Stimulated activated CD8-positive, alpha-beta memory T cell treated with anti-CD3 and anti-CD28 coated beads, Interleukin-7, amount 100 ng/mL, for 4 hours (primary cell): Measurements from ENCODE around the gene TCEA3.

Experiments used
- DNase-seq, 2 donors: peaks; one replicate each; pipeline ENCODE4 v3.0.0-alpha.2; 2020; ENCODE audit warnings: low read depth in 2 of 2

The TCEA3 gene

DNA sequence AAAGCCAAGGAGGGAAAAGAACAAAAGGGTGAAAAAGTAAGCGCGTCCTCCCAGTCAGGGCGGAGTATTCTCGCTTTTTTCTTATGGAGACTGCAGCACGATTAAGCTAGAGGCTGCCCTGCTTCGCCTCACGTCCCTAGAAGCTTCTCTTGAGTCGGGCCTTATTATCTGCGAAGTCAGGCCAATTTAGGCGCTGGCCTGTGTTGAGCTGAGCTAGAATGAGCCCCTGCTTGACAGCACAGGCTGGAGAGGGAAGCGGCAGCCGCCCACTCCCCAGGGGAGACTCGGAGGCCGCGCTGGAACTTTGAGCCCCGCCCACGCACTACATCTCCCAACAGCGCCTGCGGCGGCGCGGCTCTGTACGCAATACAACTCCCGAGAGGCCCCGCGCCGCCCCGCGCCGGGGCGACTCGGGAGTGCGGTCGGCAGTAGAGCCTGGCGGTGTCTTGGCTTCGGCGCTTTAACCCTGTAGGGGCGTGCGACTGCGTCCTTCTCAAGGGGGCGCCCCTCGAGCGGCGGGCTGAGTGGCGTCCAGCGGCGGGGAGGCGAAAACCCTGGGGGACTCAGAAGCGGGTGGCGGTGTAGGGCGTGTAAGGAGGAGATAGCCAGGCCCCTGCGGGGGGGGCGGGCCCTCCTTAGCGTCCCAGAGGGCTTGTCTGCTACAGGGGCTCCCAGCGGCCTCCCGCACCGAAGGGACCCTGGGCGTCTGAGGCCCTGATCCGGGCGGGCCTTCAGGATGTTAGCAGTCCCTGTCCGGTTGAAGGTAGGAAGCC is 55.8 kb downstream of the TCEA3 start:
- peak; percentile 77 to 86 for DNase-seq

DNA sequence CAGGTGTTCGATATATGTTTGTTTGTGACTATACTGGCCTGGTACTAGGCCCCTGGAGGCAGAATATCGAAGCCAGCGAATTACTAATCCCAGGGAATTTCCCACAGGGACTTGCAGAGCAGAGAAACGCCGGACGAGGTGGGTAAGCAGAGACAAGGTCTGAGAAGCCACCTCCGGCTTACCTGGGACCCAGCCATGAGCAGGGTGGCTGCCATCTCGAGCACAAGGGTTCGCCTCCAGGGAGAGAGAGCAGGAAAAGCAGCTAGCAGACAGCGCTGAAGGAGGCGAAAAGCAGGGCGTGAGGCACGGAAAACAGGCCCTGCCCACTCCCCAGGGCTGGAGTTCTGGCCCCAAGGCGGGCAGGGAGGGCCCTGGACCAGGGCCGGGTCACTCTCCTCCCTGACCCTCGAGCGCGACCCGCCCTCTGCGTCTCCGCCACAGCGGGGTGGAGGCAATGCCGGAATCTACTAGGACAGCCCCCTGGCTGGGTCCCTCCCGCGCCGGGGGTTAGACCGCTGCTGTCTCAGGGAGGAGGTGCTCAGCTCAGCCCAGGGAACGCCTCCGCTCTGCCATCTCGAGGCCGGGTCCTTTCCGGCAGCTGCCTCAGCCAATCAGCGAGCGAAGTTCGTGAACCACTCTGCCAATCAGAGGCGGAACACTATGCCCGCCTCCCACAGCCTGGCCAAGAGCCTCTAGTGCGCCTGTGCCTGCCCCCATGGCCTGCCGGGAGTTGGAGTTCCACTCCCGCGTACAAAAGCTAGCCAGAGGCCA is 56.6 kb downstream of the TCEA3 start:
- peak; percentile 97 to 98 for DNase-seq

DNA sequence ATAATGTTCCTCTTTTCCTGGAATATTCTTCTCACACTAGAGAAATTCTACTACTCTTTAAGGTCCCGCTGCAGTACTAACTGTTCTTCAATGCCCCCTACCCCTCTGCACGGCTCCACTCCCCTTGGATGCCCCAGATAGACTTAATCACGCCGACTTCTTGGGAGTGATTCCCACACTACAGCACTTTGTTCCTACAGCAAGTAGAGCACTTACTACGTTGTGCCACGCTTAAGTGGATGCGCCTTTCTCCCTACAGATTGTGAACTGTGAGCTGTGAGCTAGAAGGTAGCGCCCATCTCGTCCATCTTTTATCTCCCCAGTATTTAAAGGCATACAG is 57.1 kb downstream of the TCEA3 start:
- DNase-seq = no peak

DNA sequence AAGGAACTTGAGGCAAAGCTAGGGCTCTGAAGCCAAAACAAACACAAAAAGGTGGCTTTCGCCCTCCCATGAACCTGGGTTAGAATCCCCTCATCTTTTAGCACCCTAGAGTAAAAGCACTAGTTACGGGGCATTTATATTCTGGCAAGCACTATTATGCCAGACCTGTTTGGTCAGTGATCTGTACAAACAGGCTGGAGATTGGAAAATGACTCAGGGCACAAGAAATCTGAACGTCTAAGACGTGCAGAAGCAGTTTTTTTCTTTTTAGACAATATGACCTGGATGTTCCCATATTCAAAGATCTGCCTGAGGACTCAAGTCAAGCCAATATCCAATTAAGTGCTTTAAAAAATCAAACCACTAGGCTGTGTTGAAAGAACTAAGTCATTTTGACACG is 58.0 kb downstream of the TCEA3 start:
- DNase-seq = no peak

DNA sequence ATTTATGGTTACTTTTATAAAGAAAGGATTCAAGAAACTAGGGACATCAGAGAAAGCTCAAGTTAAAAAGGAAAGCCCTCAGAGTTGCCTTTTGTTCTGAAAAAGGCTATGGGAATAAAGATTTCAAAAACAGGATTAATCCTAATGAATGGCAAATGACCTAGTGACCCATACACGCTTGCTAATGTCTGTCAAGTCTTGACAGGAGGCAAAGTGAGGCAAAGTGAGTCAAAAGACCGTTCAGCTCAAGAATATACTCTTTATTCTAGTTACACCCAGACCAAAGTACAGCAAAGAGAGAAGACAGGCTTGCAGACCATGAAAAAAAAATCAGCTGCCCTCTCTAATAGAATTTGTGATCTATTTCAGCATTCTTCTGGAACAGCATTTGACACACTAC is 58.4 kb downstream of the TCEA3 start:
- no peak for DNase-seq

DNA sequence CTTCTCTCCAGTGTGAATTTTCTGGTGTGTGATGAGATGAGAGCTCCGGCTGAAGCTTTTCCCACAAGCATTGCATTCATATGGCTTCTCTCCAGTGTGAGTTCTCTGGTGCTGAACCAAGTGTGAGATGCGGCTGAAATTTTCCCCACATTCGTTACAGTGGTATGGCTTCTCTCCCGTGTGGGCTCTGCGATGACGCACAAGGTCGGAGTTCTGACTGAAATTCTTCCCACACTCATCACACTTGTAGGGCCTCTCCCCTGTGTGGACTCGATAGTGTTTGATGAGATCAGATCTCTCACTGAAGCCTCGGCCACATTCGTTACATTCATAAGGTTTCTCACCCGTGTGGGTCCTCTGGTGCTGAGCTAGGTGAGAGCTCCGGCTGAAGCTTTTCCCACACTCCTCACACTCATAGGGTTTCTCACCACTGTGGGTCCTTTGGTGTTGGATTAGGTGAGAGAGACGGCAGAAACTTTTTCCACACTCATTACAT is 62.3 kb downstream of the TCEA3 start:
- no peak for DNase-seq

DNA sequence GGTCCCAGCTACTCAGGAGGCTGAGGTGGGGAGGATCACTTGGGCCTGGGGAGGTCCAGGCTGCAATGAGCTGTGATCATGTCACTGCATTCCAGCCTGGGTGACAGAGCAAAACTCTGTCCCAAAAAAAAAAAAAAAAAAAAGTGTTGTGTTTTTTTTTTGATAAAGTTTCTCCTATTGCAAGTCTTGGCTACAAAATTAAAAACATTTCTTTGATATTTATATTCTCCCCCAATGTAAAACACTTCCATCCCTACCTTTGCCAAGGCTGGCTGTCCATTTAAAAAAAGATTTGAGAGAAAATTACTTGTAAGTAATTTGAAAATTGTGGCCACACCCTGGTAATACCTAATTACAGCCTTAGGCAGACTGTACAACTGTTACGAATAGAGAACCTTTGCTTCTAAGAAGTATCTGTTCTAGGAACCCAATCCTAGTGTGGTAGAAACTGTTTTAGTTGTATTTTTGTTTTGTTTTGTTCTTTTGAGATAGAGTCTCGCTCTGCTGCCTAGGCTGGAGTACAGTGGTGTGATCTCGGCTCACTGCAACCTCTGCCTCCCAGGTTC is 66.2 kb downstream of the TCEA3 start:
- no peak for DNase-seq

DNA sequence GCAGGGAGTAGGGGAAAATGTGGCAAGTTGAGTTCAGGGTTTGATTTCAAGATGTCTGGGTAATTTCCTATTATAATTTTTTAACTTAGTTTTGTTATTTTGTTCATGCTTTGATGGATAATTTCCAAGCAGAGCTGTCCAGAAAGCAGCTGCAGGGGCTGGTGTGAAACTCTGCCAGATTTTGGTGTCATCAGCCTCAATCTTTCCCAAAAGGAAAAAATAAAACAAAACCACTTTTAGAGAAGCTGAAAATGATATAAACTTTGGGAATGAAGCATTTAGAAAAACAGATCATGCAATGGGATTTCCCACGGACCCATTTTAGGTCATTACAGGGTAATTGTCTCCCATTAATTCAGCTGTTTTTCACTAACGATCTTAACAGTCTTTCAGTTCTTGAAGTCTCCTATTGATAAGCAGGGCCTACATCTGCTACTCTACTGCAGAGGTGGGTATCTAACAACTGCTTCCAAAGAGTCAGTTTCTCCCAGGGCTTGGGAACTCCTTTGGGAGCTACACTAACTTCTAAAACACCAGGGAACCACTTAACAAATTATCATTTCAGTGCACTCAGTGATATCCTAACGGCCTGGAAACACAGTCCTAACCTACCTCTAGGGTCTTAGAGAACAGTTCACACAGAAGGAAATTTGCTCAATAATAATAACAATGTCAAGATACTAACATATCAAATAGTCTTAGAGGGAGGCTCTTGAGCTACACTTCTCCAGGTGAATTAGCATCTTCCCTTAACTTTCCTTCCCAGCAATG is 67.2 kb downstream of the TCEA3 start:
- no peak for DNase-seq

DNA sequence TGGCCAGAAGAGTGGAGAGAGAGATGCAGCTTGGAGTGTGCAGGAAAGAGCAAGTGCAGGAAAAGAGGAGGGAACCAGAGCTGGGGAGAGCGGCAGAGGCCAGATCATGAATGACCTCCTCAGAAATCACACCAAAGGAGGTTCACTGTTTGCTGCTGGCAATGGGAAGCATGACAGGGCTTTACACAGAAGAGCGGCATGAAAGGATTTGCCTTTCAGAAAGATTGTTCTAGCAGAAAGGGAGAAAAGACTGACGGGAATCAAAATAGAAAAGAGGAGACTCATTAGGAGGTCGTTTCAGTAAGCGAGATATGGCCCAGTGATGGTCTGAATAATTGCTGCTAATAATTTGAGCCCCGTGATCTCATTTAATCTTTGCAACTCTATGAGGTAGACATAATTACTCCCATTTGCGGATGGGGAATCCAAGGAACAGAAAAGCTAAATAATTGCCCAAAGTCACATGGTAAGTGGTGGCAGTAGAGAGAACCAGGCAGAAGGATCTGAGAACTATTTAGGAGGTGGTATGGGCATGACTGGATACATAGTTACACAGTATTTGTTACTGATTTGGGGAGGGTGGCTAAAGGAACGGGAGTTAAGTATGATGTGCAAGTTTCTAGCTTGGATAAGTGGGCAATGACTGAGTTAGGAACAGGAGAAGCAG is 67.9 kb downstream of the TCEA3 start:
- DNase-seq = no peak

DNA sequence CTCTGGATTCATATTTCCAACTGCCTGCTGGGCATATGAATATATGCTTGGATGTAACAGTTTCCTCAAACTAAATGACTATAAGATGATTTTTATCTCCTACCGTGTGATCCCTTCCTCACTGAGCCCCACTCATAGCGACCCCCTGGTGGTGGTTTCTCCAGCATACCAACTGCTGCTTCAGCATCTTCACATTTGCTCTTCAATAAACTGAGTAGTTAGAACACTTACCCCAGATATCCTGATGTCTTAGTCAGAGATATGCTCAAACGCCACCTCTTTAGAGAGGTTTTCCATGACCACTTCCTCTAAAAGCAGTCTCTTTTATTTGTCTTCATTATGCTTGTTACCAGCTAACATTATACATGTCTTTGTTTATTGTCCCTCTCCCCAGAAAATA is 70.3 kb downstream of the TCEA3 start:
- no peak for DNase-seq

DNA sequence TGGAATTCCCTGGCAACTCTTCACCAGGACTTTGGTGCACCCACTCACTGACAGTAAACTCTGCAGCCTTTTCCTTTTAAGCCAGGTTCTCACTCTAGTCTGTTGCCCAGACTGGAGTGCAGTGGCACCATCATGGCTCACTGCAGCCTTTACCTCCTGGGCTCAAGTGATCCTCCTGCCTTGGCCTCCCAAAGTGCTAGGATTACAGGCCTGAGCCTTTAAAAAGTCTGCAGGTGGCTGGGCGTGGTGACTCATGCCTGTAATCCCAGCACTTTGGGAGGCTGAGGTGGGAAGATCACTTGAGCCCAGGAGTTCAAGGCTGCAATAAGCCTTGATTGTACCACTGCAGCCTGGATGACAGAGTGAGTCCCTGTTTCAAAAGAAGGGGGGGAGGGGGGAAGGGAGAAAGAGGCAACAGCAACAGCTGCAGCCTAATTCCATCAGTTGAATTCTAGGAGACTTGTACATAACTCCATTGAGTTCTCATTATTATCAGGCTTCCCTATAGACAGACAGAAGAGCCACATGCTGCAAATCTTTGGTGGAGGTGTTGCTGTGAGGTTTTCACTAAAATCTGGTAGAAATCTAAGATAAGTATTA is 72.4 kb downstream of the TCEA3 start:
- no peak for DNase-seq

DNA sequence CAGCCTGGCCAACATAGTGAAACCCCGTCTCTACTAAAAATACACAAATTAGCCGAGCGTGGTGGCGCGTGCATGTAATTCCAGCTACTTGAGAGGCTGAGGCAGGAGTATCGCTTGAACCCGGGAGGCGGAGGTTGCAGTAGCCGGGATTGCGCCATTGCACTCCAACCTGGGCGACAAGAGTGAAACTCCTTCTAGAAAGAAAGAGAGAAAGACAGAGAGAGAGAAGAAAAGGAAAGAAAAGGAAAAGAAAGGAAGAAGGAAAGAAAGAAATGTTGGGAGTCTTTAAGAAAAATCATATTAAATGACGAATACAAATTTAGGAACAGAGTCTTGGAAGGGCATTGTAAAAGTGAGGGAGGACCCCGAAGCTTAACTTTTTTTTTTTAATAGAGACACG is 78.6 kb downstream of the TCEA3 start:
- no peak for DNase-seq

DNA sequence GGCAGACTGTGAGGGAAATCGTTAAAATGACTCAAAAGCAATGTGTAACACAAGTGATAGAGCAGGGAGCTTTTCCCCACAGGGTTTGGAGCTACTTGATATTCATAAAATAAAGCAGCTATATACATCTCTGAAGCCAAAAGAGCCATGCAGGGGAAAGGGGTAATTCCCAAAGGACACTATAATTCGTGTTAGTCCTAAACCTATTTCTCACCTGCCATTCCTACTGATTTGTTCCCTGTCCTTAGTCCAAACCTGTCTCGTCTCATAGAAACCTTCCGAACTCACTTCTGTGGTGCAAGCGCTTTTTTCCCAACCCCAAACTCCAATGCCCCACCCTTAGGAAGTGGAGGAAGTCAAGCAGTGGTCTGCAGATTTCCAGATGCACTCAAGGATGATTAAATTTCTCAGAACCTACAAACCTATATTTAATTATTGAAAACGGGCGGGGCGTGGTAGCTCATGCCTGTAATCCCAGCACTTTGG is 79.5 kb downstream of the TCEA3 start:
- no peak for DNase-seq

DNA sequence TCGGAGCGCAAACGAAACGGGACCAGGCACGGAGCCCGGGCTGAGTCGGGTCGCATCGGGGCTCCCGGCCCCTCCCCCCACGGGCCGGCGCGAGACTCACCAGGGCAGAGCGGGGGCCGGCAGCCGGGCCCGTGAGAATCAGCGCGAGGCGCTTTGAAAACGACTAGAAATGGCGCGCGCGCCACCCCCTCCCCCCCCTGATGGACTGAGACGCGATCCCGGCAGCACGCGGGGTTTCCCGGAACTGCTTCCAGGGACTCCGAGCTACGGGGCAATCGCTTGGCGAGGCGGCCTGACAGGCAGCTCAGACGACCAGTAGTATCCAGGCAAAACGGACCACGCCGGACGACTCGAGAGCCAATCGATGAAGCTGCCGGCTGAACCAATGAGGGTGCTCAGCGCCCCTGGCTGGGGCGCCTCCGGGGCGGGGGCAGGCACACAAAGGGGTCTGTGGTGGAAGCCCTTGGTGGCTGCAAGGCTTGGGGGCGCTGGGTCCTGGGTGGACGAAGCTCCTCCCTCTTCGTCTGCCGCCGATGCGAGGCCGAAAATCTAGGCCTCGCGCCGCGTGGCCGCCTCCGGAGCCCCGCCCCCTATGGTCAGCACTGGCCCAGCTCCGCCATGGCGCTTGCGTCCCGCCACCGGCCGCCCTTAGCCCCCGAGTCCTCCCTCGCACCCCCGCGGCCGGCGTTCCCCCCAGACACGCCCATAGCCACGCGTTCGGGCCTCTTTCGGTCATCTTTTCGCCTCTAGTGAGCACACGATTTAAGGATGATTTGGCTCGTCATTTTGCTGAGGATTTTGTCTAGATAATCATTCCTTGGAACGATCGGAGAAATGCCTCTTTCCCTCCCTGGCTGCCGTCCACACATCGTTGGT is 80.2 kb downstream of the TCEA3 start, which contains the start of gene HNRNPR:
Gene HNRNPR, minus strand, starts transcription at position 174 of the 876 bp plus-strand sequence. CDS start 3,276 bp downstream, outside the sequence.
- peak; percentile 97 to 99 for DNase-seq

DNA sequence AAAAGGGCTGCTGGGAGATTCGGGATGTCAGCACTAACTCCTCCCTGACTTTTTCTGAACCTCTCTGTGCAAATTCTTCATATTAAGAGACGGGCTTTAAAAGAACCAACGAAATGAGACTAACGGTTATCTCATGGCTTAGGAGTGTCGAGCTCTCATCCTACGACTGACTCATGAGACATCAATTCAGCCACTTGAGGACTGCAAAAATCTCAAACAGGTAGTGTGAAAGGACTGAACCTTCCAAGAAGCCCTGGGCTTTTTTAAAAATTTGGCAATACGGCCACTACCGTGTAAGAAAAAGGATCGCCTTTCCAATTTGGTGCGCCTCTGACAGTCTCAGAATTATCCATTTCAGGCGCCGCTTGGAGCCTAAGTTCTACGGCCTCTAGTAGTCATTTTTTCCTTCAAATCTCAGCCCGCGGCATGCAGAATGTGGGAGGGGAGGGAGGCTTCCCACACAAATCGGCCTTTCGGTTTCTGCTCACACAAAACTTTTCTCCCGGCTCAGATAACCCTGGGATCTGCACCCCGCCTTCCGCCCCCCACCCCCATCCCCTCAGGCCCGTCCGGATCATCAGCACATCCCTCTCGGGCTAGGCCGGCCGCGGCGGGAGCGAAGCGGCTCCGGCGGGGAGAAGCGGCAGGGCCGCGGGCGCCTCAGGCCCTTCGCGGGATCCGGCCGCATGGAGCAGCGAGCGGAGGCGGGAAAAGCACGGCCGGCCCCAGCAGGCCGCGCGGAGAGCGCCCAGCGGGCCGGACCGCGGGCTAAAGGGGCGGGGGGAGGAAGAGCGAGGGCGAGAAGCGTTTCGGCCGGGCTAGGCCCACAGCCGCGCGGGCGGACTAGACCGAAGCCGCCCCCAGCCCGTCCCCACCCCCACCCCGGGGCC is 81.1 kb downstream of the TCEA3 start:
- peak; percentile 44 to 55 for DNase-seq

DNA sequence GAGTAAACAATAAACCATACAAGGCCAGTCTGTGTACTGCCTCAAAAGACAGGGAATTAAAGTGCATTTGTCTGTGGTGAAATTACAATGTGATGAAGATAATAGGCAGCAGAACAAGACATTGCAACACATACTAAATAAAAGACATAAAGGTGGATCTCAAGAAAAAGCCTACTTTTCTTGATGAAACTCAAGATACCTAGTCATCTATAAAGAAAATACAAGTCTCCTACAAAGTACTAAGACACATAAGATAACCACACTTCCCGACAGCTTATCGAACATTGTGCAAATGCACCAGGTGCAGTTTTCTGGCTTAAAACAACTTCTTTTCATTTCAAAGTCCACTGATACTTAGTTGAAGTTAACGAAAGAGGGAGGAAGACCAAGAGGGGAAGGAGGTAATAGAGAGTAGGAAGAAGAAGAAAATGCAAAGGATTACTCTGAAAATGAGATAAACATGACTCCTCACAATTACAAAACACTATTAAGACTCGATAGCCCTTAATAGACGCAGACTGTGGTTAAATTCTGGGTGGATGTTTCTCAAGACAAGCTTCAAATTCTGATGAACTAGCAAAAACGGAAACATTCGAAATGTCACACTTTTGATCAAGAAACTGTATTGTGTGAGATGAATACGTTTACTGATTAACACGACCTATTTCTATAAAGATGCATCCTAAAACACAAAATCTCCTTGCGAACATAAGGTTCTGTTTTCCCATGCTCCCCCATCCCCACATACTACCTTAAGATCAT is 82.4 kb downstream of the TCEA3 start:
- DNase-seq = no peak

DNA sequence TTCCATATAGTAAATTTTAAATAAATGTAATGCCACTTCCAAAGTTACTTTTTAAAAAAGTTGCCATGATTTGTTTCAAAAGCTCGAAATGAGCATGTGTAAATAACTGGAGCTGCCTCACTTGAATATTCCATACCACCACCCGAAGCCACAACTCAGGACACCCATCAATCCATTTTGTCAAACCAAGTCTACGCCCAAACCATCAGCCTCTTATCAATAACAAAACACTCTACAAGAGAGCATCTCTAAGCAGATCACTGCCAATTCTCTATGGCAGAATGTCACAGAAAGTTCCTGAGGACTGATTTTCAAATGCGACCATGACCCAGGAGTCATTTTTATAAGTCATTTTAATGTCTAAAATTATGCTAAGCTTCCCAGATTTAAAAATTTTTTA is 84.9 kb downstream of the TCEA3 start:
- DNase-seq = no peak

DNA sequence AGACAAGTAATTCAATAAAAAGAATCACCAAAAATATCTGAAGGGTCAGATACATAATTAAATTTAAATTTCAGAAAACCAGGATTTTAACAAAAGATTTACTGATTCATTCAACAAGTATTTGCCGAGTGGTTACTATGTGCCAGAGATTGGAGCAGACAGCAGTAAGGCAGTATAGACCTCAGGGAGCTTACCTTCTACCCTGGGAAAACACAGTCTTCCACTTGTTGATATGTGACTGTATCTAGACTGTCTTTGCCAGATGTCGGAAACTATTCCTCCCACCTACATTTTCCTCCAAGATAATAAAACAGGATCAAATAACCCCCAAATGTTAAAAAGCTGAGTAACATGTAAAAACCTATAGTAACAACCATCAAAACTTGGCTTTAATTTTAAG is 86.7 kb downstream of the TCEA3 start:
- DNase-seq = no peak
